ENCODE data around the gene KRTAP4-4.

- no peak for TF ChIP-seq GATA3 (IDR thresholded peaks at IDR 0.05; ENCODE audit: low read depth, low read length)
- TF ChIP-seq GATA2 (IDR thresholded peaks at IDR 0.05; ENCODE audit: low read depth, low read length): no peak
Measured at GRCh38 chr17:41125064-41125463, 35.5 kb downstream of the KRTAP4-4 start.

Measured in SH-SY5Y (cell line).